BJ (cell line): Measurements from ENCODE around the gene RAD9A. TPM values are rescaled to one million over a fixed set of nuclear protein-coding genes. Genes with fewer than 3 reads are reported as not detected.

ENCODE experiments used
- CTCF ChIA-PET: fragments of 350-600 bp; formaldehyde crosslinking; extraction: SDS; loops from one replicate; lab custom pipeline; 2021; ENCODE audit warnings: antibody characterized with exemption, inconsistent platforms; lab: Yijun Ruan, JAX
- POLR2A ChIA-PET: fragments of 300-600 bp; sonication (Branson Sonifier 250); formaldehyde crosslinking; extraction: SDS; loops from one replicate; lab custom pipeline; 2021; ENCODE audit warnings: antibody characterized with exemption; lab: Charles Lee
- DNase-seq: peaks from one replicate; pipeline ENCODE4 v3.0.0-alpha.2; 2011; ENCODE audit warnings: low read depth
- H3K27me3 ChIP-seq: 2 replicates; pipeline ENCODE4 v1.6.0; 2011; ENCODE audit warnings: low read length; ENCODE audit not compliant: control insufficient read depth, insufficient read depth
- H3K36me3 ChIP-seq: 2 replicates; pipeline ENCODE4 v1.5.1; 2011; ENCODE audit warnings: low read length; ENCODE audit not compliant: control insufficient read depth, insufficient read depth
- H3K4me3 ChIP-seq: 2 replicates; pipeline ENCODE4 v1.5.1; 2011; ENCODE audit warnings: low read depth, mild to moderate bottlenecking, control low read depth, low read length
- polyA plus RNA-seq: library from polyadenylated mRNA; depleted of rRNA; stranded (reverse); fragments of >200 nt; gene quantifications from 2 replicates; pipeline ENCODE4 v1.2.3, GENCODE V29; 2011
- TF ChIP-seq, protein P1 (sequence below): IDR thresholded peaks from 2 replicates; pipeline ENCODE4 v1.5.1; 2011; ENCODE audit warnings: low read depth, mild to moderate bottlenecking, control low read depth, inconsistent platforms, low read length, moderate library complexity; ENCODE audit not compliant: insufficient read depth

The RAD9A gene
- polyA plus RNA-seq, 1 experiment = 10.7 TPM

GRCh38 chr11:67372321-67372992, 19.3 kb upstream of the RAD9A start:
- Histone ChIP-seq H3K4me3 (peak overlapping the region; percentile 72), H3K36me3 (peaks cover 2% of the 10 kb centered on the region), H3K27me3 (no peaks in the 10 kb centered on the region)
- POLR2A ChIA-PET = interaction anchor here (0.6 kb wide), 1 partner anchor 9 kb away, joined by 8 read pairs; no protein-coding TSS in a partner anchor
- no peak for DNase-seq
- TF ChIP-seq, protein P1, sequence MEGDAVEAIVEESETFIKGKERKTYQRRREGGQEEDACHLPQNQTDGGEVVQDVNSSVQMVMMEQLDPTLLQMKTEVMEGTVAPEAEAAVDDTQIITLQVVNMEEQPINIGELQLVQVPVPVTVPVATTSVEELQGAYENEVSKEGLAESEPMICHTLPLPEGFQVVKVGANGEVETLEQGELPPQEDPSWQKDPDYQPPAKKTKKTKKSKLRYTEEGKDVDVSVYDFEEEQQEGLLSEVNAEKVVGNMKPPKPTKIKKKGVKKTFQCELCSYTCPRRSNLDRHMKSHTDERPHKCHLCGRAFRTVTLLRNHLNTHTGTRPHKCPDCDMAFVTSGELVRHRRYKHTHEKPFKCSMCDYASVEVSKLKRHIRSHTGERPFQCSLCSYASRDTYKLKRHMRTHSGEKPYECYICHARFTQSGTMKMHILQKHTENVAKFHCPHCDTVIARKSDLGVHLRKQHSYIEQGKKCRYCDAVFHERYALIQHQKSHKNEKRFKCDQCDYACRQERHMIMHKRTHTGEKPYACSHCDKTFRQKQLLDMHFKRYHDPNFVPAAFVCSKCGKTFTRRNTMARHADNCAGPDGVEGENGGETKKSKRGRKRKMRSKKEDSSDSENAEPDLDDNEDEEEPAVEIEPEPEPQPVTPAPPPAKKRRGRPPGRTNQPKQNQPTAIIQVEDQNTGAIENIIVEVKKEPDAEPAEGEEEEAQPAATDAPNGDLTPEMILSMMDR = no peak
- CTCF ChIA-PET = interaction anchor here (1.4 to 24.6 kb wide), 5 partner anchors 9 to 134 kb away, joined by 3 to 892 read pairs (median 78); partner anchors contain the start of gene POLD4

- no peak for DNase-seq
- Histone ChIP-seq H3K4me3 (peak within 1 kb of the TSS; percentile 72), H3K27me3 (no peaks in the 10 kb centered on the region), H3K36me3 (peaks cover 2% of the 10 kb centered on the region)
- POLR2A ChIA-PET = interaction anchor here (0.5 to 1.5 kb wide), 4 partner anchors 18 to 56 kb away, joined by 3 to 23 read pairs (median 6); partner anchors contain the start of genes PPP1CA and RAD9A
- TF ChIP-seq, protein P1 = no peak
- CTCF ChIA-PET = interaction anchor here (1.1 to 24.6 kb wide), 6 partner anchors 9 to 133 kb away, joined by 3 to 892 read pairs (median 40); partner anchors contain the start of genes POLD4 and PPP1CA
Observed at GRCh38 chr11:67372993-67373647, 18.7 kb upstream of the RAD9A start, which contains the start of gene CLCF1. Gene CLCF1, minus strand, starts transcription at chr11:67373598. Its CDS starts 59 bp downstream, at chr11:67373539.

- TF ChIP-seq, protein P1 = peak; percentile 45
- DNase-seq = peak; percentile 89
- no peaks in the 10 kb centered on the region for H3K27me3 ChIP-seq
- H3K4me3 ChIP-seq = peak overlapping the region; percentile 72
- CTCF ChIA-PET = interaction anchor here (1.1 to 24.6 kb wide), 7 partner anchors 8 to 132 kb away, joined by 3 to 892 read pairs (median 3); partner anchors contain the start of genes POLD4 and PPP1CA
- POLR2A ChIA-PET = interaction anchor here (0.5 to 1.5 kb wide), 6 partner anchors 18 to 88 kb away, joined by 3 to 23 read pairs (median 6); partner anchors contain the start of genes PPP1CA and RAD9A
- peaks cover 2% of the 10 kb centered on the region for H3K36me3 ChIP-seq
Observed at GRCh38 chr11:67373648-67374570, 17.9 kb upstream of the RAD9A start.

GRCh38 chr11:67374571-67375281, 17.1 kb upstream of the RAD9A start:
- DNase-seq = no peak
- peak overlapping the region; percentile 20 for H3K4me3 ChIP-seq
- ChIA-PET CTCF (interaction anchor here (1.1 to 24.6 kb wide), 6 partner anchors 7 to 57 kb away, joined by 3 to 892 read pairs (median 40); partner anchors contain the start of genes POLD4 and PPP1CA), POLR2A (interaction anchor here (0.6 to 1.5 kb wide), 4 partner anchors 21 to 179 kb away, joined by 5 to 23 read pairs (median 12); partner anchors contain the start of gene PPP1CA)
- H3K27me3 ChIP-seq = no peaks in the 10 kb centered on the region
- TF ChIP-seq, protein P1 = no peak
- H3K36me3 ChIP-seq = peaks cover 2% of the 10 kb centered on the region
